Tongue (tissue), 2 donors: ENCODE measurements around the gene TBPL1. TPM values are rescaled to one million over a fixed set of nuclear protein-coding genes. Genes with fewer than 3 reads are reported as not detected.

Source experiments
- DNase-seq: peaks from one replicate; pipeline ENCODE4 v3.0.0-alpha.2; 2015
- total RNA-seq: library from RNA; depleted of rRNA; stranded (reverse); fragments of >200 nt; gene quantifications from one replicate; pipeline ENCODE4 v1.2.3, GENCODE V29; 2014

Gene TBPL1
- total RNA-seq, 1 donor from 2014 or later: 12.7 TPM

DNA sequence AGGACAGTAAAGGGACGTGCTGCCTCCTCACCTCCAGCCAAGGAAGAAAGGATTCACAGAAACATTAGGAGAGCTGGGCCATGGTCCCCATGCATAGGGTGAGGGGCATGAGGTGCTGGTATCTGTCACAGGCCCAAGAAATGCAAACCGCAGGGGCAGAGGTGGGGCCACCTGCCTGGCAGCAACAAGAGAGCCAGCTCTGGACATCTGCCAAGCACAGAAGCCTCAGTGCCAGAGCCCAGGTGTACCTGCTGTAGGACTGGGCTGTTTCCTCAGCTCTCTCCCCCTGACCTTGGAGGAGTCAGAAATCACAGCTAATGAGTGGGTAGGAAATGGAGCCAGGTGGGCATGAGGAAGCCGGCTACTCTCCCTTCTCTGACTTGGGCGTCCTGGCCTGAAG is 54.1 kb downstream of the TBPL1 start:
- DNase-seq: no peak

GRCh38 chr6:134009876-134010275 is 56.9 kb downstream of the TBPL1 start:
- DNase-seq: no peak

DNA sequence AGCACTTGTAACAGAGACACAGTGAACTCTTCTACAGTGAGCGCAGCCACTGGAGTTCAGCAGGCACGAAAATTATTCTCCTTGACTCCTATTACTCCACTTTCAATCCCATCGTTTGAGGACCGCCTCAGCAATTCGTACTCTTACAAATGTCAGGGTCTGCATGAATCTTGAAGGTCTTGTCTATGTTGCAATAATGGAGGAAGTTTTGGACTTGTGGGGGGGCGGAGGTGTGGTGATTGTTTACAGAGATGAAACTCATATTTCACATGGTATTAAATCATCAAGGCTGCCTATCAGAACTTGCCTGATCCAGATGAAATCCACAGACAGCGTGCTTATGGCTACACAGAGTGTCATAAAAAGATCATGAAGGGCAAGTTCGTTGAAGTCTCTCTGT is 57.4 kb downstream of the TBPL1 start:
- DNase-seq: no peak

DNA sequence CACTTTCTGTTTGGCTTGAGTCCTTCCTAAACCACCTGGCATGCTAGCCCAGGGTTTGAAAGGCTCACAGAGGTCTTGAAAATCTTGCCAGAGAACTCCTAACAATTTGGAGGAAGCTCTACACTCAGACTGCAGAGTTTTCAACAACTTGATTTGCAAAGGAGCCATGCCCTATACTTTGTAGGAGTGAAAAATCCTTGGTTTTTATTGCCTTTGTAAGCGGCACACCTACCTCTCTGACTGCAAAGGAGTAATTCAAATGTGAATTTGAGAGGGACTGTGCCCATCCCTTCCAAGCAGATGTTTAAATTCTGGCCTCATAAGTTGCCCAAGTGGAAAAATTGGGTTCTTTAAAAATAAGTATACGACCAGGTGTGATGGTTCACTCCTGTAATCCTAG is 58.0 kb downstream of the TBPL1 start:
- no peak for DNase-seq

DNA sequence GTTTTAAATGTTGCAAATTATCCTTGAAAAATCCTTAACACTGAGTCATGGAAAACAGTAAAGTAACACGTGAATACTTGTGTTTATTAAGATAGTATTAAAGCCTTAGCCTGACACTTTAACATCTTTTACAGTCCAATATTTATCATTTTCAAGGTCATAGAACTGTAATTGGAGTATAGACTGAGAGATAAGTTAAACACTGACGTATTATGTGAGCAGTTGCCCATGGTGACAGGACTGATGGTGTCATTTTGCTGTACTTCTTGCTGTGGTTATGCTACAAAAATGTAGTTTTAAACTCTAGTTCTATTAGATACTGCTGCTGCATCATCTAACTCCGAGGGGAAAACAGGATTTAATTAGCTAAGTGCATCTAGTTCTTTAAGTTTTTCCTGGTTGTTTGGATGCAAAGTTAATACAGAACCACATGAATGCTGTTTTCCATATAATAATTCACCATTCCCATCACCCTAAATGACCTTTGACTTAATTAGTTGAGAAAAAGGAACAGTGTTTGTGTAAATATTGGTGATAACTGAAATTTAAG is 61.6 kb downstream of the TBPL1 start:
- no peak for DNase-seq

DNA sequence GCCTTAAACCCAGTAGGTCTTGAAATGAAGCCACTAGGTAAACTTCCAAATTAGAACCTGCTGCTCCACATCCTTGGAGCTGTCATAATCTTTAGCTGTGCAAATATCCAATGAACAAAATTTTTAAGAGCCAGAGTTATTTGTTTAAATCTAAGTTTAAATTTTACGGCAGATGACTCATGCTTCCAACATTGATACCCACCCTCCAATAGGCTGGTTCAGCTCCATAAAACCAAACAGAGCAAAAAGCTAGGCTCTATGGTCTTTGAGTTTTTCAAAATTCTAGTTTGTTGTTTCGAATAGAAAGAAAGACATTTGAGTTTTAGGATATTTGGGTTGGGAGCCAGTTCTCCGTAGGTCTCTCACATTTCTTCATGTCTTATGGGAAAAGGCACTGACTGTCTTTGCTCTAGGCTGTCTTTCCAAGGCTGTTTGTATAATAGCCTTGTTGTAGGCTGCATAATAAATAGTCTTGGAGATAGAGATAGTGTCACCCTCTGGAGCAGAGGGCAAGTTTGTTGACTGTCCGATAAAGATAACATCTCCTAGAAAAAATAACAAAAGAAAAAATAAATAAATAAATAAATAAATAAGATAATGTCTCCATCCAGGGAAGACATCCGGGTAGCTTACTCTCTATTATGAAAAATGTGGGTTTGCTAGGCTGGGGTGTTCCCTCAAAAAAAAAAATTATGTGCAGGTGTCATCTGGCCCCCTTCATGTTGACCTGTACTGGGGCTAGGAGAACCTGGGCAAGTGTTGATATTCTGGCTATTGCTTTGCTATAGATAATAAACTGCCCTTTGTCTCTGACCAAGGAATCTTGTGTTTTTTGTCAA is 62.9 kb downstream of the TBPL1 start:
- DNase-seq: no peak

GRCh38 chr6:134016558-134016814 is 63.5 kb downstream of the TBPL1 start:
- no peak for DNase-seq

DNA sequence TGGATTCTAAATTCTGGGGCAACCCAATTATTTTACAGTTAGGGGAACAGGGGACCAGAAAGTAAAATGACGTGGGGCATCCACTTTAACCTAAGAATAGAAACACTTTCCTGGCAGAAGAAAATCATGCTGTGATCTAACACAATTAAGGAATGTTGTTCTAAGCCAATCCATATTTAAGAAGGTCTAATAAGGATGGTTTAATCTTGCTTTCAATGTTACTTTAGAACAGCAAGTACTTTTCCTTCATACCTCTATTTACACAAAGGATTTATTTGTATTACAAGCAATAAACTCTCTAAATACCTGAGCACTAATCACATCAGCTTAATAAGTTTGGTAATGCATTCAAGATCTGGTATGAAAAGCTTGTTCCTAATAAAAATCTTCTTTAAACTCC is 67.0 kb downstream of the TBPL1 start:
- no peak for DNase-seq

- no peak for DNase-seq
These were observed 67.5 kb downstream of the TBPL1 start for GRCh38 chr6:134020543-134020942.

DNA sequence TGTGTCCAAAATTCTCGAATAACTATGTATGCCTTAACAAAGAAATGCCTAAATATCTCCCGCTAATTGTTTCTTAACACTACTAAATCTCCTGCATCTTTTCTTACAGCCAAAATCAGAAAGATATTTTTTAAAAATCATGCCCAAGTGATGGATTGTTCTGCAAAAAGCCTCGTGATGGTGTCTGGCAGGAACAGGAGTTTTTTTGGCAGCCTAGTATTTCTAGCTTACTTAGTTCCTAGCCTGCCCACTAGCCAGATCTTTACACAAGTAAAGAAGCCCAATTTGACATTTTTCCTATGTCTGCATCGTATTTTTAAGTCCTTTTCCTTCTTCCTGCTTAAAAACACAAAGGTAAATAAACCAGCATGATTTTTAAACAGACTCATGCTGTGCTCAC is 67.9 kb downstream of the TBPL1 start:
- no peak for DNase-seq

GRCh38 chr6:134021396-134022122 is 68.5 kb downstream of the TBPL1 start:
- no peak for DNase-seq

GRCh38 chr6:134022650-134023049 is 69.6 kb downstream of the TBPL1 start:
- DNase-seq: no peak

- DNase-seq: no peak
These were observed 73.6 kb downstream of the TBPL1 start for GRCh38 chr6:134026597-134026996.

- no peak for DNase-seq
These were observed 75.4 kb downstream of the TBPL1 start for GRCh38 chr6:134028438-134028837.

GRCh38 chr6:134029495-134030455 is 76.8 kb downstream of the TBPL1 start:
- no peak for DNase-seq

DNA sequence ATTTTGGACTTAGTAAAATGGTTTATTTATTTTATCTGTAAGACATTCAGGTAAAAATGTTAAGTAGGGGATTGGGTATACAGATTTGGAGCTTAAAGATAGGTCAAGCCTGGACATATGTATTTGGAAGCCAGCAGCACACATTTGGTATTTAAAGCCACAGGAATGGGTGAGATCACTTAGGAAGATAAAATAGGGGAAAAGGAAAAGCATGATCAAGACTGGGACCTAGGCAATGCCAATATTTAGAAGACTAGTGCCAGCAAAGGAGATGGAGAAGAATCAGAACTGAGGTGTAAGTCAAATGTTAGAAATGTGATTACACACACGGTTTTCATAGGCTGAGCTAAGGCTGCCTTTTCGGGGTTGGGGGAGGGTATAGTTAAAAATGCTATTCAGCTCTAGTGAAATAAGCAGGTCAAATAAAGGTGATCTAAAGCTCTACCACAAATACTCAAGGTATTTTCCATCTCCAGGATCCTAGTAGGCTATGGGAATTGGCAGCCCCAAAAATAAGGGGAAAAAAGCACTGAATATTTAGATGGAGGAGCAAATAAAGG is 78.8 kb downstream of the TBPL1 start:
- no peak for DNase-seq

DNA sequence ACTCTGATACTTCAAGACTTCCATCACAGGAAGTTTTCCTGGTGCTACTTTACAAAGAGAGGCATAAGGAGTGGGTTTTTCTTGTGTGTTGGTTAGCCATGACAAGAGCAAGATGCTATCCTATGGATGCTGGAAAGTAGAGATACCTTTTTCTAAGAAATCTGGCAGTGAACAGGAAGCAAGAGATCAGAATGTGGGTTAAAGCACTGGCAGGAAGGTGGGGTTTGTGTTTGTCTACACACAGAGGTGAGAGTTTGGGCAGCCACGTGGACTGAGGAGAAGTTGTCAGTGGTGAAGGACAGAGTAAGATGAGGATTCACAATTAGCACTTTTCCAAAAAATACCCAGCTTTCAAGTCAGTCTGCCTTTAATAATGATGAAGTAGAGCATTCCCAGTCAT is 81.5 kb downstream of the TBPL1 start:
- DNase-seq: no peak

DNA sequence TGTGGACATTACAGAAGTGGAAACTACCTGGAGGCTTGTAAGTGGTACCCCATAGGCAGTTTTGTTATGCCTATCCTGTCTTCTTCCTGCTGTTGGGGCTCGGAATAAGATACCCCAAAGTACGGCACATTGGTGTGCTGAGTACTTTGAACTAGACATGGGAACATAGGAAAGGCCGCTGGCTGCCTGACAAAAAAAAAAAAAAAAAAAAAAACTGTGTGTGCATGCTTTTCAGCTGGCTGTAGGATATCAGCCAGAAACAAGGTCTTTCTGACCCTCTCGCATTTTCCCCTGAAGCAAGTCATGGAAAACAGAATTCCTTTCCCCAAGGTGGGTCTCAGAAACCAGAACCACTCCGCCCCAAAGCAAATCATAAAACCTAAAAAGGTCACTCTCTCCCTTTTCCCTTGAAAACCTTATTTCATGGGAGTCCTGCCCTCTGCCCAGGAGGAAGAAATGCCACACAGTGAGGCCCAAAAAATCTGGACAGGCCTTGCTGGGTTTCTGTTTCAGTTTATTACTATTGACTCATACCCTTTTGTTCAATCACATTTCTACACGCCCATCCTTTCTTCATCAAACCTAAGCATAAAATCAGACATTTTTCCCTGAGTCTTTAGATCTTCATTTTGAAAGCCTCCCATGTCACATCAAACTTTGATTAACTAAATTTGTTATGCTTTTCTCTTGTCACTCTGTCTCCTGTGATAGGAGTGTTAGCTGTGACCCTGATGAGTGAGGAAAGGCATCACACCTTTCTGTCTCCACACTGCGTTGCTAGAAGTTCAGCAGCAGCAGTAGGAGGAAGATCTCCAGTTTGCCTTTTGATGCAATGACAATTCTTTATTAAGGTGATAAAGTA is 82.2 kb downstream of the TBPL1 start:
- DNase-seq: peak; percentile 24

- DNase-seq: peak; percentile 82
These were observed 82.8 kb downstream of the TBPL1 start for GRCh38 chr6:134035823-134036296.

- no peak for DNase-seq
These were observed 86.1 kb downstream of the TBPL1 start for GRCh38 chr6:134039116-134039515.
